RPMI8226 (cell line): Measurements from ENCODE around the gene GMDS.

Source experiments
- DNase-seq: peaks from one replicate; pipeline ENCODE4 v3.0.0-alpha.2; 2015

GMDS gene

GRCh38 chr6:2085657-2086056 lies 159.7 kb downstream of the GMDS start:
- no peak for DNase-seq

GRCh38 chr6:2081155-2082138 lies 164.0 kb downstream of the GMDS start:
- DNase-seq = no peak

- no peak for DNase-seq
Observed at GRCh38 chr6:2078888-2079287, 166.5 kb downstream of the GMDS start.

- DNase-seq = no peak
Observed at GRCh38 chr6:2077826-2078225, 167.6 kb downstream of the GMDS start.

- no peak for DNase-seq
Observed at GRCh38 chr6:2073476-2073875, 171.9 kb downstream of the GMDS start.

- DNase-seq = no peak
Observed at GRCh38 chr6:2072453-2072852, 173.0 kb downstream of the GMDS start.

GRCh38 chr6:2063547-2063946 lies 181.9 kb downstream of the GMDS start:
- no peak for DNase-seq

GRCh38 chr6:2061880-2062279 lies 183.5 kb downstream of the GMDS start:
- DNase-seq = no peak

GRCh38 chr6:2055911-2056310 lies 189.5 kb downstream of the GMDS start:
- no peak for DNase-seq

- DNase-seq = no peak
Observed at GRCh38 chr6:2055143-2055542, 190.3 kb downstream of the GMDS start.

GRCh38 chr6:2054516-2055067 lies 190.8 kb downstream of the GMDS start:
- no peak for DNase-seq

GRCh38 chr6:2053691-2054090 lies 191.7 kb downstream of the GMDS start:
- no peak for DNase-seq

- DNase-seq = no peak
Observed at GRCh38 chr6:2047855-2048254, 197.6 kb downstream of the GMDS start.

- no peak for DNase-seq
Observed at GRCh38 chr6:2044192-2044591, 201.2 kb downstream of the GMDS start.

- no peak for DNase-seq
Observed at GRCh38 chr6:2042956-2043648, 202.3 kb downstream of the GMDS start.

- no peak for DNase-seq
Observed at GRCh38 chr6:2038092-2038491, 207.3 kb downstream of the GMDS start.

GRCh38 chr6:2037237-2037926 lies 208.0 kb downstream of the GMDS start:
- no peak for DNase-seq

- DNase-seq = no peak
Observed at GRCh38 chr6:2036710-2037023, 208.7 kb downstream of the GMDS start.

- no peak for DNase-seq
Observed at GRCh38 chr6:2035826-2036709, 209.3 kb downstream of the GMDS start.

- no peak for DNase-seq
Observed at GRCh38 chr6:2035046-2035445, 210.4 kb downstream of the GMDS start.

GRCh38 chr6:2034256-2034655 lies 211.1 kb downstream of the GMDS start:
- DNase-seq = no peak

GRCh38 chr6:2033544-2033943 lies 211.9 kb downstream of the GMDS start:
- no peak for DNase-seq
